NK-92 treated with Interleukin-12 subunit alpha and Interleukin-12 subunit beta, amount 100 ng/mL, for 24 hours (cell line): Measurements from ENCODE around the gene PTPN13.

Experiments
- DNase-seq: peaks from one replicate; lab custom pipeline; 2025; lab: John Stamatoyannopoulos, UW

Gene PTPN13

DNA sequence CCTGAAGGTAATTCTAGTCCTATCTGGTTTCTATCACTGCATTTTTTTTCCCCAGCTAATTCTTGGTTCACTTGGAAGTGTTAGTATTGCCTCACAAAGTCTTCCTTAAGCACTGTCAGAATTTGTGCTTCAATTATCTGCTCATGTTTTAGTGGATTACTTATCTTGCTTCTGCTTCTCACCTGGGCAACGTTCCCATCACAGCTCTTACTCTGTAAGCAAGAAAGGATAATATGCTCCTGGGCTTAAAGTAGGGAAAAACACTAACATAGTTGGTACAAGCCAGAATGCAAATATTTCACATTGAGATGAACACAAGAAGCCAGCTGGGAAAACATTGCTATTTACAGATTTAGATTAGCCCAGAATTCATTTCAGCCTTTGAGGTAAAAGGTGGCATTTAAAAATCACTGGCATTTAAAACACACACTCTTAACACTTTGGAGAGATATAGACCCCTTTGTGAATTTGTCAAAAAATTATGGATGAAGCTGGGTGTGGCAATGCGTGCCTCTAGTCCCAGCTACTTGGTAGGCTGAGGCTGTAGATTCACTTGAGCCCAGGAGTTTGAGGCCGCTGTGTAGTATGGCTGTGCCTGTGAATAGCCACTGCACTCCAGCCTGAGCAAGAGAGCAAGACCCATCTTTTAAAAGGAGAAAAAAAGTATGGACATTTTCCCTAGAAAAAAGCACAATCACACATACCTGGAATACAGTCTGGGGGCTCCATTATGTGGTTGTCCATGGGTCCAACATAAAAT lies 6.6 kb upstream of the PTPN13 start:
- DNase-seq = no peak

DNA sequence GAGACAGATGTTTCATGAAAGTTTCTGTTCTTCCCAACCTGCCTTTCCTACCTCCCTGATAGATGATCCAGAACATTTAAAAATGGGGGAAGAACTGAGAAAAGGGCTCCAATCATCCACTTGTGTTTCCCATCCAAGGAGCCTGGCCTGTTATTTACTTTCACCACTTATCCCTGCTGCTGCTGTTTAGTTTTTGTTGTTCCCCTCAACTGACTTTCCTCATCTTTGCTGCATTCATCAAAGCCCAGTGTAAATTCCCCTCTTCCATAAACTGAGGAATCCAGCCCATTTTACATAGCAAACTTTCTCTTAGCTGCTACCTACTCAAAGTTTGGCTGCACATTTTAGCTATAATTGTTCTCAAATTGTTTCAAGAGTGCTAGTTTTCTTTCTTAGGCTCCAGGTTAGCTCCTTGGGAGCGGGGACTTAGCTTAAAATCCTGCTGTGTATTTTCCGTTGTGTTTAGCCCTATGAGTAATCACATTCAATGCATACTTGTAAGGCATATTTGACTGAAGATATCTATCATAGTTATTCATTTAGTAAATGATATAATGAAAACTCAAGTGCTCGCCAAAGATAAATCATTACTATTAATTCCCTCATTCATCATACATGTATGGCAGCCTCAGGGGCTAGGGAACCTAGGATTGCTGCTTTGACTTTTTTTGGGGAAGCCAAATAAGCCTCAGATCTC lies 1.4 kb upstream of the PTPN13 start:
- no peak for DNase-seq

DNA sequence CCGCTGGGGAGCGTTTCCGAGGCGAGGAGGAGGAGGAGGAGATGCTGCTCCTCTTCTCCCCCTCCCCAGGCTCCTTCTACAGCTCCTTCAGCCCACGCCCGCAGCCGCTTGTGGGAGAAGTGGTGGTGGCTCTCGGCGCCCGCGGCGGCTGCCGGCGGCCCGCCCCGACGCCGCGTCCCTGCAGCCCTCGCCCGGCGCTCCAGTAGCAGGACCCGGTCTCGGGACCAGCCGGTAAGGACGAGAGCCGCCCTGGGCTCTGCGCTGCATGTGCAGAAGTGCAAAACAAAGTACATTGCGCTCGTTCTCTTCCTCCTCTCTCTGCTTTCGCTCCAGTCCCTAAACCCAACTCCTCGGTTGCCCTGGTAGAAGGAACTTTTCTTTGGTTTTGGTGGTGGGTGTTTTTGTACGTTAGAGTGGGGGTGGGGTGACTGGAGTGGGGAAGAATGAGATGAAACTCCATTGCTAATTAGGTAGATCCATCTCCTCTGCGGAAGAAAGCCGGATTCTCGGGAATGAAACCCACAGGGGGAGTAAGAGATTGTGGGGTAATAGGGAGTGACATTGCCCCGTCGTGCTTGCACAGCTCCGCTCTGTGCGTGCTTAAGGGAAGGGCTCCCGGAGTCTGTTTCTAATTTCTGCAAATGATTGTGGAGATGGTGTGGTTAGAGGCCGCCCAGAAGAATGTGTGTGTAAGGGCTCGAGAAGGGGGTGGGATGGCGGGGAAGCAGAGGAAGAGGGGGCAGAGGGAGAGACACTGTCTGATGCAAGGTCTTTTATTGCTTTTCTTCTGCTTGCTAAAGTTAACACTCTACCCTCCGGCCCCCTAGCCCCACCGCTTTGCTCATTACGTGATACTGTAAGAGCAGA lies 677 bp downstream of the PTPN13 start:
- no peak for DNase-seq

DNA sequence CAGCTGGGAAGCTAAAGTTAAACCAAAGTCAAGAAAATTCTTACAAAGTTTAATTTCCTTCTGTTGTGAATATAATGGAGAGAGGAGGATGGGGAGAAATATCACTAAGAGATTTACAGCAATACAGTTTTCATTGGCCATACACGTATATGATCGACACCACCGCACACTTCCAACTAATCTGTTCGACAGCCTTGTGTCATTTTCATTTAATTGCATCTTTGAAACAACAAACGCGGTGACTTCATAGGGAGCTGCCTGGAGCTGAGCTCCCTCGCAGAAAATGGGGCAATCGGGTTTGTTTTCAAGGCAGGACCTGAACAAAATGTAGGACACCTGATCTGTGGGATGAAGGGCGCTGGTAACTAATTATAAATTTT lies 1.3 kb downstream of the PTPN13 start:
- DNase-seq = no peak

DNA sequence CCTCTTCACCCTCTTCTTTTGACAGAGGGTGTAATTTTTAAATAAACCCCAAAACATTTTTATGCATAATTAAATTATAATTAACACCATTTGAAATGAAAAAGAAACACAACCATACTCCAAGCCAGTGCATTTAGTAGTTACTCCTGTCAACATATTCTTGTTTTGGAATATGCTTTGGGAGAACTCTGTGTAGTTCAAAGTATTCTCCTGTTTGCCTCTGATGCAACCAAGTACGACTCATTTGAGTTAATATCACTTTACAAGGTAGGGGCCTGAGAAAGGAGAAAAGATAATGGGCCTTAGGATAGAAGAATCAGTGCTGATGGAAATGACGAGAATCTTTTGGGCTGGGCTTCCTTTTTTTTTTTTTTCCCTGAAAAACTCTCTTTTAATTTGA lies 2.7 kb downstream of the PTPN13 start:
- DNase-seq = no peak

DNA sequence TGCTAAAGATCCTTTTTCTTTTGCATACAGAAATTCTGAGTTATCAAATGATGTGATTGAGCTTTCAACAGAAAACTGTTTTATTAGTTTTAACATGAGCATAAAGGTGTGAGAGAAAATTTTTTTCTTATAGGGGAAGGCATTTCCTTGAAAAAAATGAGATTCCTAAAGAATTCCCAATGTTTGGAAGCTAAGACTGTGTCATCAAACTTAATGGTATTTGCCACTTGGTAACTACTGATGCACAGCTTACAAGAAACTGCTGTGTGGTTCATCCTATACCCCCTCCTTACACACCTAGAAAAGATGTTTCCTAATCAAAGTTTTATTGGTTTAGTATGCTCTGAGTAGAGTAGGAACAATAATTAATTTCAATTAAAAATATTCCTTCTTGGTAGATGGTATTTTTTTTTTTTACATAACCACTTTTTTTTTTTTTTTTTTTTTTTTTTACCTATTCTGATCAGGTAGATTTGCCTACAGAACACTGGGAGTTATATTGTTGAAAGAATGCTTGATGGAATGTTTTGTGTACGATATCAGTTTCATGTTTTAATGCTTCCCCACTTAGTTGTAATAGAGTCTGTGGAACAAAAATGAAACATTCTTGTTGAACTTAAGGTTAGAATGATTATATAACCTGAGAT lies 6.0 kb downstream of the PTPN13 start:
- DNase-seq = no peak

DNA sequence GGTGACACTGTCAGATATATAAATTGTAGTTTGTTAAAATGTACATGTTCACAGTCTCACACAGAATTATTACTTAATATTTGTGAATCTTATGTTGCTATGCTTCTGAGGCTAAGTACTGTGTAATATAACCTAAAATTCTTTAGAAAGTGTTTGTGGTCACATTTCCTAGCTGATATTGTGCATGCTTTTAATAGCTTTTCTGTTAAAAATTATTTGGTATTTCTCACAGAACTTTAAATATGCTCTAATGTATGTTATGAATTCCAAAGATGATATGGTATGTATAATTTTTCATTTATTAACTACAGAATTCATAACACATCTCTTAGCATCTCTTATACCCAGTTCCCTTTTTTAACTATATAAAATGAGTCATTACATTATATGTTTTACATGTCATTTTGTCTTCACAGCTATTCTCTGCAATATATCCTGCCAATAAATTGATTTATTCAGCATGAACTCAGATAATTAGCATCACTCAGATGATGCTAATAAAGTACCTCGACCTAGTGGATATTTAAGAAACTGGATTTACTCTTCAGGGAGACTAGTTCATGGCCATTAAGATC lies 9.3 kb downstream of the PTPN13 start:
- no peak for DNase-seq

DNA sequence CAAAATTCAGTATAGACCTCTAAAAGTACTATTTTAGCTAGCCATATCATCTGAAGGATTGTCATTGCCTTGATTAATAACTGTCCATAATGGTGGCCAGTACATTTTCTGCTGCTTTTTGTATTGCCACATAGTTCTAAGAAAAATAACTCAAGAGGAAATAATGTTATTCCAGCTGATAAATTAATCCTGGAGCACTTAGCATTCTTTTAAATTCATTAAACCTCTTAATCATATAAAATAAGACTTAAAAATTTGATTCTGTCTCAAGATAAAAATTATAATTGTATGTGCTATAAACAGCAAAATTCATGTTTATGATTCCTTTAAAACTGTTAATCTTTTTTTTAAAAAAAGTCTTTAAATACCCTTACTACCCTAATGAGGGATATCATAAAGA lies 12.7 kb downstream of the PTPN13 start:
- DNase-seq = no peak

DNA sequence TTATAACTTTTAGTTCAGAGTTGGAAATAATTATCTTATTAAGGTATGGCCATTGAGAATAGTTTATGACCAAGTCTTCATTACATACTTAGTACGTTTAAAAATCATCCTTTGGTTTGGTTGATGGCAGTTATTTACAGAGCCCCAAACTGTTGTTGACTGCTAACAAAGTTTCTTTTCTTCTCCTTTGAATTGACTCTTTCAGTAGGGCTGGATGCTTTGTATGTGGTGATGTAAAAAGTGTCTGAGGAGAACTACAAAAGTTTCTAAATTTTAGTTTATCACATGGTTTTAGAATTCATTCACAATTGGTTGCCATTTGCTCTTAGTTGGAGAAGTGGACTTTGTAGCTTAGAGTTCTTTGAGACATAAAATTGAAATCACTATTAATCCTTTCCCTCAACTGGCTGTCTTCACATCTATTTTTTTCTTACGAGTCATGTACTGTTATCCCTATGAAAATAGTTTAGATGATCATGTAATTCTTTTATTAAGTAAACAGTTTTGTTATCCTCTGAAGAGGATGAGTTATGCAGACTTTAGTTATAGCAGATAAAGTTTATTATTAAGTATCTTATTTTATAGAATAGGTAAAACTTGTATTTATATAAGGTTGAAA lies 14.8 kb downstream of the PTPN13 start:
- DNase-seq = no peak

DNA sequence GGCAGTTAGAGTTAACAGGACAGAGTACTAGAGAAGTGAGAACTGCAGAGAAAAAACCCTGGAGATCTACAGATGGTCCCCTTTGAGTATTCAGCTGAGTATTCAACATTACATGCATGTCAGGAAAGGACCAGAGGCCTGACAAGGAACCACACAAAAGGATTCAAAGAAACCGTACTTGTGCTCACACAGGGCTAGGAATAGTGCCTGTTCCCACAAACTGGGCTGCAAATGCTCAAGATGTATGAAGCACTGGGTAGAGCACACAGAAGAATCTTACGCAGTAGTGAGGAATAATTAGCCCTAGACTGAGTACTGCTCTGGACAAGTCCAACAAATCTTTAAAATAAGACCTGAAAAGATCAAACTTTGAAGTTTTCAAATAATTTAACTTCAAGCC lies 17.6 kb downstream of the PTPN13 start:
- DNase-seq = no peak

DNA sequence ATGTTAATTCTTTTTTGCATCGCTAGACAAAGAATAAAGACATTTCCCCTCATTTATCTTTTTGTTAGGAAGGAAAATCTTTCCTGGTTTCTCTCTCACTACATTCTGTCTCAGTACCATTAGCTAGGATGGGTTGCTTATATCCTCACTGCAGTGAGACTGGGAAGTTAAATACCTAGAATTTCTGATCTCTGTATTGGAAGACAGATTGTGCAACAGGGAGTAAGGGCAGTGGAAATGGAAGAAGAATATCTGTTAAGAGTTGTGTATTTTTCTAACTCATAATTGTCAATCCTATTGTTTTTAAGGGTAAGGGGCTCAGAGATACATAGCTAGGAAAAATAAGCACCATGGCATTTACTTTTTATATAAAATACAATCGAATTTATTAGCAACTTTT lies 19.6 kb downstream of the PTPN13 start:
- DNase-seq = no peak

DNA sequence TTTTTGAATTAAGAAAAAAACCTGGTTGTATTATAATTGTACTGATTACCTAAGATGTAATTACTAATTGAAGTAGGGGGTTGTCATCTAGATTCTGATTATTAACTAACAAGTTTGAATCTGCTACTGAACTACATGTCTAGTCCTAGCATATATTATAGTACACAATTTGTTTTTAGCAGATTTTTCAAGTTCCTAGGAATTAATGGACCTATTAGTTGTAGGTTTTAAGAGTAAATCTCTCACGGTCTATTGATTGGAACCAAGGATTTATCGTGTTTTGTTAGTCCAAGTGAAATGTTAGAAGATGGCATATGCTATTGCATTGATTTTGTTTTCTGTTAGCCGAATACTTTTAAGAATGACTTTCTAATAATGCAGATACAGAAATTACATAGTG lies 20.8 kb downstream of the PTPN13 start:
- no peak for DNase-seq

DNA sequence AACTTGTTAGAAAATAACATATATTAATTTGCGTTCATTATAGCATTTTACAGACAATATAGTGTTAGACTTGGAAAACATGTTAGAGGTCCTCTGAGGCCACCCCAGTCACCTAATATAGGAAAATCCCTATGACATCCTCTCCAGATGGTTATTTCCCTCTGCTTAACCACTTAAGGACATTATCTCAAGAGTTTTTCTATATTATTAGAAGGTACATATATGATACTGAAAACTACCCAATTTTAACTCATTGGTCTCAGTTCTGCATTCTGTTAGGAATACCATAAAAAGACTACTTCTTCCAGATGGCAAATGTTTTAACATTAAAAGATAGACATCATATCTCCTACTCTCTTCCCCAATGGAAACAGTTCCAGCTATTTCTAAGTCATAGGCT lies 21.4 kb downstream of the PTPN13 start:
- no peak for DNase-seq

DNA sequence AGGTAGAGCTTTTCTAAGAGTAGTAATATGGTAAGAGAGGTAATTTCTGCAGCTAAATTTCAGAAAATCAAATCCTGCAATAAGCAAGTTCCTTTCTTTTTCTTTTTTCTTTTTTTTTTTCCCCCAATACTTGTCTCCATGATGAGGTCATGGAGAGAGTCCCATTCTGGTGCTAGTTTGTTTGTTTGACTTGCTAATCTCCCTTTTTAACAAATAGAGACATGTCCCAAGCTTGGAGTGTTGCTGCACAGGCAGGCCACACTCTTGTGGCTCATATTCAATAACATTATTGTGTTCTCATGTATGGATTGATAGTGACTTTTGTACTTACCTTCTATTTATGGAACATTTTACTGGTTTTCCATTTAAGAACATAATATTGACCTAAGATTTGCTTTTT lies 25.5 kb downstream of the PTPN13 start:
- DNase-seq = no peak

DNA sequence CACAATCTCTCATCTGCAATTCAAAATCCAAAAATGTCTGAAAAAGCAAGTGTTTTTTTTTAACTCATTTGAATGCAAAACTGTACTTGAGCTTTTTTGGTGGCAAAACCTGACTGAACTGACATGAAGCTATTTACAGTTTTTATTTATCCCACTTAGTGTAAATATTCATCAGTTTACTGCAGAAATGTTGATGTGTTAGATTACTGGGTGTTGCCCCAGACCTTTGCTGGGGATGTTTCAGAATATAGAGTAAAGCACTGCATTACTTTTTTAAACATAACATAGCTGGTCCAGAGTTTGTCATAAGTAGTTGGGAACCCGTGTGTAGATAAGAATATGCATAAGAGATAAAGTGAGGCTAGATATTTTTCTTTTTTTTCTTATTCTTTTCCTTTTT lies 27.3 kb downstream of the PTPN13 start:
- no peak for DNase-seq

DNA sequence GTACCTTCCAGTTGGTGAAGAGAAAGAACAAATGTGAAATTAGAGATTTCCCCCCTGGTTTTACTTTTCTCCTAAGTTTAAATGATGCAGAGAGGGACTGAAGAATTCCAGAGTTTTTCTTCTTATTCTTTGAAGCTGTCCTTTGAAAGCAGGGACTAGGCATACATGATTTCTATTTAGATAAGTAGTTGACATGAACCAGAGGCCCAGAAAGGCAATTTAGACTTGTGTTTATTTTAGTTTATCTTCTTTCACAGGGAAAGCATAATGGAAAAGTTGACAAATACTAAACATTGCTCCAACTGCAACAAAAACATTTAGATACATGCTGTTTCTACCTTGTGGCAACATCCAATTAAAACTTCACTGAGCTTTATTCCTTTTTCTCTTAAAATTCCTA lies 32.0 kb downstream of the PTPN13 start:
- DNase-seq = no peak

DNA sequence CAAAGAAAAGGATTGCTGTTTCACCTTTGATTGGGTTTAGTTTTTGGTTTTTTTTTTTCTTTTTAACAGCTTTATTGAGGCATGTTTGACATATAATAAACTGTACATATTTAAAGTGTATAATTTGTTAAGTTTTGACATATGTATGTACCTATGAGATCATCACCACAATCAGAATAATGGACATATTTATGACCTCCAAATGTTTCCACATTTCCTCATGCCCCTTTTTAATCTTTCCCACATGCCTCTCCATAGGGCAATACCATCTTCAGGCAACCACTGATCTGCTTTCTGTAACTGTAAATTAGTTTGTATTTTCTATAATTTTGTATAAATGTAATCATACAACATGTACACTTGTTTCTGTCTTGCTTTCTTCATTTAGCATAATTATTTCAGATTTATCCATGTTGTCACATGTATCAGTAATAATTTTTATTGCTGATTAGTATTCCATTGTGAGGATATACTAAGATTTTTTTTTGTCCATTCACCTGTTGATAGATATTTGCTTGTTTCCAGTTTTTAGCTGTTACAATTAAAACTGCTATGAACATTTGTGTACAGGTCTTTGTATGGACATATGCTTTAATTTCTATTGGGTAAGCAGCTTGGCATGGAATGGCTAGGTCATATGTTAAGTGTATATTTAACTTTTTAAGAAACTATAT lies 33.5 kb downstream of the PTPN13 start:
- DNase-seq = no peak

DNA sequence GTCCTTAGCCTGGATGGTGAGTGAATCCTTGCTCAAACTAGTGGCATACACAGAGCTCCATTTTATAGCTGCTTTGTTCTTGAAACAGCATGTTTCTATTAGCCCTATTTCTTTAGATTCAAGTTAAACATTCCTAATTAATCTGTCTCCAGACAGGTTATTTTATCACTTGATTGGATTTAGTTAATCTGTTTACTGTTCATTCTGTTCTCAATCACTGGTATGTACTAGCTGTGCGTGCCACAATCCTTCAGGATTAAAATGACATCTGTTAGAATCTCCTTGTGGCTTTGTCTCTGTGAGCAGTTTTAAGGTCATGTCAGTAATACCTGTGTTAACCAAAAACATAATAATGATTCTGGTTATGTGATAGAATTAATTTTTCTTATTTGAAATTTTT lies 36.5 kb downstream of the PTPN13 start:
- DNase-seq = no peak

DNA sequence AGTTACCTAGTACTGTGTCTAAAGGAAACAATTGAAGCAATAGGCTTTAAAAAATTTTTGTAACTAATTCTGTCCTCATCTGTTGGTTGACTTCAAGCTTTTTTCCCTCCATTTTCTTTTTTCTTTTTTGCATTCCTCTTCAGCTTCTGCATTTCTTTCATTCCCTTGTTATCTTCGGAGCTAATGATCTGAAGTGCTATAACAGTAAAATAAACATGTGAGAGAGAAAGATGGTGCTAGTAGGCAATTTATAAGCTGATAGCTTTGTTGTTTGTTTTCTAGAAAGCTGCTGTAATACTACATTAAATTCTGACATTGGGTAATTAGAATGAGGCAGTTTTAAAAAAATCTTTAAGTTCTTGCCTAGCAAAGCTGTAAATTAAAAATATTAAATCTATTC lies 37.1 kb downstream of the PTPN13 start:
- no peak for DNase-seq

DNA sequence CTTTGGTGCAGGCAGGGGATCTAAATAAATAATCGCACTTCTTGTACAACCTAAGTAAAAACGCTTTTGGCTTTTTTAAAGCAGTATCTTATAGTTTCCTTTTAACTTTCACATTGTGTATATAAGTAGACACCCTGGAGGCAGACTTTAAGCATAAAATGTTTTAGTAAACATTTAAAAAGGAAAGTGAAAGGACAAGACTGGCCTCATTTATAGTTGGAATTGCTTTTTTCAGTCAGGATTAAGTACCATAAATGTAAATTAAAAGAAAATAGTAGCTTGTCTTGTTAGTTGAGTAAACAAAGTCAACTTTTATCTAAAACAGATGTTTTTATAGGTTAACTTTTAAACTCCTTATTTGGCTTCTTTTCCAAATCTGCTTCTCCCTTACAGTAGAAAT lies 39.7 kb downstream of the PTPN13 start:
- DNase-seq = no peak

DNA sequence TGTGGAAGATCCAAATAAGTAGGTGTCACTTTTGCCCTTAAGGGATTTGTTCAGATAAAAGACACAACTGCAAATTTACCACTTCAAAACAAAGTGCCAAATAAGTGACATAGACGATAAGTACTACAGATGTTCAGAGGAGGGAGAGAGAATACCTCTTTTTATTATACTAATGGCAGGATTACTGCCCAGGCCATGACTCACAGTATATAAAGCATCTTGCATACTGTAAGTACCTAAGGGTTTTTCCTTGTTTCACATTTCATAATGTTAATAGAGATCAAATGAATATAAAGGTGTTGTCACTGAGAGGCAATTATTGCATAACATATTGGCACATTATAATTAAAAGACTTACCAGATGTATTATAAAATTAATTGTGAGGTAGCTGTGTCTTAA lies 46.4 kb downstream of the PTPN13 start:
- no peak for DNase-seq
